Activated CD8-positive, alpha-beta memory T cell treated with anti-CD3 and anti-CD28 coated beads for 4 hours (primary cell): ENCODE data around the gene CCNG1.

ENCODE experiments used
- DNase-seq, 2 donors: peaks; one replicate each; pipeline ENCODE4 v3.0.0-alpha.2; 2020; ENCODE audit warnings: low read depth in 2 of 2

The CCNG1 gene

DNA sequence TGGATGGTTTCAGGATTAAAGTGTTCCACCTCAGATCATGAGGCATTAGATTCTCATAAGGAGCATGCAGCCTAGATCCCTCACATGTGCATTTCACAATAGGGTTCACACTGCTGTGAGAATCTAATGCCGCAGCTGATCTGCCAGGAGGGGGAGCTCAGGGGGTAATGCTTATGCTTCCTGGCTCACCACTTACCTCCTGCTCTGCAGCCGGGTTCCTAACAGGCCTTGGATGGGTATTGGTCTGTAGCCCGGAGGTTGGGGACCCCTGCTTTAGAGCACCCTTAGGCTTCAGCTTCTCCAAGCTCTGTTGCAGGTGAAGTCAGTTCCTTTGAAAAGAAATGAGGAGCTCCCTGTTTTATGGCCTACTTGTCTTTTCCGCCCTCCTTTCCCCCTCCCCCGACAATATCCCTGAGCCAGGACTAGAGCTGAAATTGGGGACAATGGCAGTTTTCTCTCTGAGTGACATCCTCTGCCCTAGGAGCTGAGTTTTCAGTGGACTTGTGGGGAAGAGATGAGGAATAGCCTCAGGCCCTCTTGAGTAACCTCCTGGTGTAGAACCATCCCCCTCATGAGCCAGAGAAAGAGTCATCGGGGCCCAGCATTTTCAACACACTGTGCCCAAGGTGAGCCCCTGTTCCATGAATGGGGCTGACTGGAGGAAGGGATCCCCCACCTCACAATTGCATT, 51.8 kb downstream of the CCNG1 start:
- no peak for DNase-seq

DNA sequence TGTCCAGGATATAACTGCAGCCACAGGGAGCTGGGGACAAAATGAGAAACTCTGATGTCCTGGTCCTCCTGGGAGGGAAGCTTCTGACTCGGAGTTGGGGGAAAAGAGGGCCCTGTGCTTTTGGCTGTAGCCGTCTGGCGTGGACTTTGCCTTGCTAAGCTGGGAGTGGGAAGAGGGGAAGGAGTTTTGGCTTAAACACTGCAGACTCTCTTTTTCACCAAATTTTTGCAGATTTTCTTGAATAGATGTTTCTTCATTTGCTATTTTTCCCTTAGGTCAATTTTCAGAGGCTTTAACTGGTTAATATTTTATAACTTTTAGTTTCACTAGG, 52.3 kb downstream of the CCNG1 start:
- DNase-seq, result no peak
